GM21381 (cell line): ENCODE results near the gene AK2.
"Not testable (repeated sequence)": the region's sequence is repeated elsewhere in the genome, so short reads cannot be mapped to it uniquely, and the experiment has no call there.

Experiments
- ATAC-seq: cut with Tn5 transposase; IDR thresholded peaks from one replicate; pipeline ENCODE4 v1.9.1; 2021; ENCODE audit warnings: mild to moderate bottlenecking, moderate library complexity; ENCODE audit not compliant: unreplicated experiment

Gene AK2

GRCh38 chr1:33002006-33002405 lies 34.7 kb downstream of the AK2 start:
- no peak for ATAC-seq

GRCh38 chr1:33001282-33001681 lies 35.4 kb downstream of the AK2 start:
- ATAC-seq: no peak

- no peak for ATAC-seq
Observed at GRCh38 chr1:33000427-33001026, 36.2 kb downstream of the AK2 start.

GRCh38 chr1:32998997-32999396 lies 37.7 kb downstream of the AK2 start:
- no peak for ATAC-seq

- ATAC-seq: no peak
Observed at GRCh38 chr1:32998064-32998463, 38.6 kb downstream of the AK2 start.

GRCh38 chr1:32997381-32997891 lies 39.2 kb downstream of the AK2 start:
- ATAC-seq: no peak

- not testable (repeated sequence) for ATAC-seq
Observed at GRCh38 chr1:32993324-32993636, 43.4 kb downstream of the AK2 start.

GRCh38 chr1:32992489-32993323 lies 44.0 kb downstream of the AK2 start:
- peak; percentile 74 for ATAC-seq

- ATAC-seq: peak; percentile 30
Observed at GRCh38 chr1:32991819-32992488, 44.7 kb downstream of the AK2 start.

- no peak for ATAC-seq
Observed at GRCh38 chr1:32991386-32991785, 45.3 kb downstream of the AK2 start.

GRCh38 chr1:32990887-32991286 lies 45.8 kb downstream of the AK2 start:
- no peak for ATAC-seq

- no peak for ATAC-seq
Observed at GRCh38 chr1:32989160-32990050, 47.3 kb downstream of the AK2 start.

- no peak for ATAC-seq
Observed at GRCh38 chr1:32988665-32989064, 48.0 kb downstream of the AK2 start.

- no peak for ATAC-seq
Observed at GRCh38 chr1:32985226-32985625, 51.5 kb downstream of the AK2 start.

GRCh38 chr1:32984455-32985171 lies 52.1 kb downstream of the AK2 start:
- ATAC-seq: no peak

- ATAC-seq: no peak
Observed at GRCh38 chr1:32984090-32984454, 52.6 kb downstream of the AK2 start.

GRCh38 chr1:32983020-32983419 lies 53.7 kb downstream of the AK2 start:
- ATAC-seq: no peak

GRCh38 chr1:32981003-32981901 lies 55.4 kb downstream of the AK2 start:
- peak; percentile 90 for ATAC-seq

GRCh38 chr1:32980080-32980479 lies 56.6 kb downstream of the AK2 start:
- no peak for ATAC-seq
